Hippocampal formation (tissue), 2 donors: Measurements from ENCODE around the gene MOGAT2.
A peak's percentile ranks its signal among the peaks of the same experiment; 100 is the strongest.

ENCODE experiments used
- DNase-seq, 2 donors: peaks; one replicate each; lab custom pipeline; 2025; lab: John Stamatoyannopoulos, UW

Gene MOGAT2

GRCh38 chr11:75760243-75760642 lies 42.6 kb downstream of the MOGAT2 start:
- DNase-seq, result no peak

GRCh38 chr11:75760710-75761493 lies 43.3 kb downstream of the MOGAT2 start:
- DNase-seq, result no peak

GRCh38 chr11:75762158-75762557 lies 44.5 kb downstream of the MOGAT2 start:
- DNase-seq, result no peak

DNA sequence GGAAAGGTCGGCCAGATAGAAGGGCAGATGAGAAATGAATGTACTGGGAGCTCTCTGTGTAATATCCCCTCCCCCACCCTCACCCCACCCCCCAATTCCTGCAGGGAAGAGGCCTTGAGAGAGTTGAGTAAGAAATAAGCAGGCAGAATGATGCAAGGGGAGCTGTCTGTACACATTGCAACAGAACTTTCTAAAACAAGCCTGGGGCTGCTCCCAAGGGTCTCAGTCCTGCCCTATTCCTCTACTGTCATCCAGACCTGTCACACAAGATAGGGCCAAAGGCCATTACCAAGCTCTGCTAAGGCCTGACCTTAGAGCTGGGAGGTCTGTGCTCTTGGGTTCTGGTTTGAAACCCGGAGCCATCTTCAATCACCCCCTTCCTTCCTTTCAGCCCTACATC lies 45.2 kb downstream of the MOGAT2 start:
- no peak for DNase-seq

- no peak for DNase-seq
Measured at GRCh38 chr11:75763846-75764245, 46.2 kb downstream of the MOGAT2 start.

GRCh38 chr11:75765116-75765515 lies 47.5 kb downstream of the MOGAT2 start:
- DNase-seq, result no peak

DNA sequence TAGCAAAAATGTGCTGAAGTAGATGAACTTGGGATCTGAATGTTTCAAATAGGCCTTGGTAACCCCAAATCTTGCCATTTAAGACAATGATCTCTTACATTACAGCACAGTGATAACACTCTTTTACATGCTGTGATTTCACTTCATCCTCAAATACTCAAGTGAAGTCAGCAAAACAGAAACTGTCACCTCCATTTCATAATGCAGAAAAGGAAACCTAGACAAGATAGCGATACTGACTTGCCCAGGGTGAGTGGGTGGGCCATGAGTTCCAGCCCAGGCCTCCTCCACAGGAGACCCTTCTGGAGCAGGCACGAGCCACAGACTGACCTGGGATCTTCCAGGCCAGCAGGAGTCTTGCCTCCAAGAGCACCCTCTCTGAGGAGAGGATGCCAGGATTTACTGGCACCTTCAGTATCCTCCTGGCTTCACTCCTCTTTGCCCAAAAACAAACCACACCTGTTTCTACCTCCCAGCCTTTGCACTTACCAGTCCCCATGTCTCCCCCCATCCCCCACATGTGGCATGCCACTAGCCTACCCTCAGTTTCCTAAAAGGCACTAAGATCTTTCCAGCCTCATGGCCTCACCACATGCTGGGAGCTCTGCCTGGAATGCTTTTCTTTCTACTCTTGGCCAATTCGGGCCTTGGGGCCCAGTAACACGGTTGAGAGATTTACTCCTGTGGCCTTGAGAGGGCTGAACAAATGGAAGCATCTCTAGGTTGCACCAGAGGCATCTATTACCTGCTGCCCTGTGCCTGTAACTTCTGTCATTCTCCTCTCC lies 49.0 kb downstream of the MOGAT2 start:
- no peak for DNase-seq

GRCh38 chr11:75767228-75767572 lies 49.6 kb downstream of the MOGAT2 start:
- DNase-seq, result no peak

DNA sequence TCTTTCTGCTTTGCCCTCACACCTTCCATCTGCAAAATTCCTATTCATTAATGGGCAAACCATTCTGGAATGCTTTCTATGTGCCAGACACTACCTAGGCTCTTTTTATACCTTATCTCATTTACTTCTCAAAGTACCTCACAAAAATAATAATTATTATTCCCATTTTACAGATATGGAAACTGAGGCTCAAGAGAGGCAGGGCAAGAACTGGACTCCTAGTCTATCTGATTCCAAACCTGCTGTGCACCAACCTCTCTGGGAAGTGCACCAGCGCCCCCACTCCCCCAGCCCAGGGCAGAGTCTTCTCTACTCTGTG lies 50.1 kb downstream of the MOGAT2 start:
- no peak for DNase-seq

GRCh38 chr11:75768112-75768908 lies 50.7 kb downstream of the MOGAT2 start, which contains the start of gene DGAT2:
Gene DGAT2 (plus strand): TSS chr11:75768778. CDS start chr11:75768992, 214 bp downstream.
- DNase-seq, result peak; percentile 5 to 47

GRCh38 chr11:75768909-75769771 lies 51.5 kb downstream of the MOGAT2 start:
- DNase-seq, result no peak

DNA sequence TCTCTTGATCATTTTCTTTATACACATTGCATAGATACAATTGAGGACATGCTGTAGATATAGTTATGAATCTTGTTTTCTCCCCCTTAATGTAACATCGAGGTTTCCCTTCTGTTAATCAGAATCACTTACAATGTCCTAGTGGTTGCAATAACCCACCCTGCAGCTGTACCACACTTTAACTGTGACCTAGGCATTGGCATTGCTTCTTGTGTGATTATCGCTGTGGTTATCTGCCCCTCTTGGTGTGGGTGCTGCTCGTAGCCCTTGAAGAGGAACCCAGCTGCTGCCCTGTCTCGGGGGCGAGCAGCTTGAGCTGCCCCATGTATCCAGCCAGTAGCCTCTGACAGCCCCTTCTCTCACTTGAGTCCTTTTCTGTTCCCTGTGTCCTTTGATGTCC lies 52.5 kb downstream of the MOGAT2 start:
- no peak for DNase-seq

DNA sequence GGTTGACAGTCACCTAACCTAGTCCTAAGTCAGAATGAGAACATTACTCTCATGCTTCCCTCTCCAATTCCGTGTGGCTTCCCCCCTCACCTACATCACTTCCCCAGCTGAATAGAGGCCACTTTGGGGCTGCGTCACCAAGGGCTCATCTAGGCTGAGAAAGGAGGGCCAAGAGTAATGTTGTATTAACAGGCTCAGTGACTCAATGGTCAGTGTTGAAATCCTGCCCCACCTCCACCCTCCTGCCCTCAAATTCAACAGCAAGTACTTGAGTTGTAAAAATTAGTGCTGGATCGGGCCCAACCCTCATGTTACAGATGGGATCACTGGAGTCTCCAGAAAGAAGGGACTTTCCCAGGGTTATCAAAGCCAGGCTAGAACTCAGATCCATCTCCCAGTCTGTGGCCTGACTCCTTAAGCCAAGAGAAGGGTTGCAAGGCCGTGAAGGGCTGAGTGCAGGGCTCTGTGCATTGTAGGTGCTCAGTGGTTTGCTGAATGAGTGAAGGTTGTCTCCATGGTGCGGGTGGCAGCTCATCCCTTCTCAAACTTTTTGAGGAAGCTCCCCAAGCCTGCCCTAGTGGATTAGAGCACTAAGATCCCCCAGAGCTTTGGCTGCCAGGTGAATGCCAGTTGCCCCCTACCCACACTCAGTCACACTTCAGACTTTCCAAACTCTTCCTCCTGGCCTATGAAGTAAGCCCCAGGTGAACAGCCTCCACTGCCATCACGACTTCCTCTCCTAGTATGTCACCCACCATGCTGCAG lies 54.2 kb downstream of the MOGAT2 start:
- DNase-seq, result no peak

GRCh38 chr11:75773595-75774353 lies 56.1 kb downstream of the MOGAT2 start:
- DNase-seq, result no peak

DNA sequence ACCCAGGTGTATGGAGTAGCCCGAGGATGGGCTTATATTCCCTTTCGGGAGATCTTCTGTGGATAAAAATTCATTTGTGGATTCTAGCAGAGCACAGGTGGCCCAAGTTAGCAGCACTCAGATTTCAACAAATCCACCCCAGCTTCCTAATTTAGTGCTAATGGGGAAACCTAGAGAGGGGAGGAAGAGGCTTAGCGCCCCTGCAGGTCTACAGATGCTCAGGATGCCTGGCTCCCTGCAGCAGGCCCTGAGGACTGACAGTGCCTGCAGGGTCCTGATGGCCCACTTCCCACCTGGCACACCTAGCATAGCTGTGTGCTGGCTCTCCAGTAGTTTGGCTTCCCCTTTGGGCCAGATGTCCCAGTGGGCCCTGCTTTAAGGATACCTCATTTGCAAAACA lies 57.4 kb downstream of the MOGAT2 start:
- no peak for DNase-seq

DNA sequence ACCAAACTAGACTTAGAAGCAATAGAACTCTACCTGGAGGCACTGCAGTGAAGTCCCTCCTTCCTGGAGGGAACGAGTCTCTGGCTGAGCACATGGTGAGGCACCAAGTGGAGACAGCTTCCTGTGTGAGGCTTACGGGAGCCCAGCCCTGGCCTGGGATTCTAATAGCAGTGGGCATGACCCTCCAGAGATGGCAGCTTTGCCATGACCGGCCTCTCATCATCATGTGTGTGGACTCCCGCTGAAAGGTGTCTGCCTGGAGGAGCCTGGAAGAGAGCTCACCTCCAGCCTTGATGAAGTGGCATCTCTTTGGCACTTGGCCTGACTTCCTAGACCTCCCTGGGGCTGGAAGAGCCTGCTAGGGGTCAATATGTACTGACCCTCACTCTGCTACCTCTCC lies 58.9 kb downstream of the MOGAT2 start:
- DNase-seq, result no peak

DNA sequence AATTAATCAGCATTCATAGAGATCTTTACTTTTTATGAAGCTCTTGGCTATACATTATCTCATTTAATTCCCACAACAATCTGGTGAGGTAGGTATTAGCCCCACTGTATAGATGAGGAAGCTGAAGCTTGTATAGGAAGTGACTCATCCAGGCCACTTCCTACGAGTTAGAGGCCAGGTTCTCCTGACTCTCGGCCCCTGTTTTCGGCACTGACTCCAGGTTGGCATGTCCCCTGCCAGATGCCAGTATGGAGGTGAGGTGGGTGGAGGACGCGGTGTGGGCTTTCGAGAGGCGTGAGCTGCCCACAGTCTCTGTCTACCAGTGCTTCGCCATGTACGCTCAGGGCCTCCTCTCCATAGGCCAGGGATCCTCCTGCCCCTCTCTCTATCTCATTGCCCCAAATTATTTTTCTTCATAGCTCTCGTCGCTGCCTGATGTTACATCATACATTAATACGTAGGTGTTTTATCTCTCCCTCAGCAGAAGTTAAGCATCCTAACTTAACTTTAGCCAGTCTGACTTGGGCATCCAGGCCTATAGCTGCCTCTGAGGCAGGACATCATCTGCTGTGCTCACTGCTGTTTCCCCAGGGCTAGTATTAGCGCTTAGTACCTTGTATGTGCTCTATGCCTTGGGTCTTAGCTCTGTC lies 59.9 kb downstream of the MOGAT2 start:
- no peak for DNase-seq

DNA sequence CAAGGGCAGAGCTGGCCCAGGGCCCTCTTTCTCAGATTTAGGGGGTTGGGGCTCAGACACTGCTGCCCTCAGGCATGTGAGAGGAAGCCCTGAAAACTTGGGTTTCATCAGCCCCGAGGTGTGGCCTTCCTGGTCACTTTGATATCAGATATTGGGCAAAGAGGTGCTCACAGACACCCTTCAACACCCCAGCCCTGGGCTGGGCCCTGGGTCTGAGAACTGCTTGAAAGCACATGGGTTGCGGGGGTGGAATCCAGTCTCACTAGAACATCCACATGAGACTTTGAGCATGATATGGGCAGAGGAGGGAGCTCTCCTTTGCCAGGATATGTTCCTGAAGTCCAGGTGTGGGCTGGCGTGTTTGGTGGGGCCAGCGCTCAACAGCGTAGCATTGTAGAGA lies 61.3 kb downstream of the MOGAT2 start:
- no peak for DNase-seq

GRCh38 chr11:75779960-75780359 lies 62.3 kb downstream of the MOGAT2 start:
- no peak for DNase-seq

GRCh38 chr11:75780888-75781287 lies 63.2 kb downstream of the MOGAT2 start:
- DNase-seq, result no peak
